Suprapubic skin (tissue), 3 donors: Measurements from ENCODE around the gene CCDC85A.

Experiments
- CTCF ChIP-seq, 2 donors: fragments of 200-600 bp in 1 of 2; fragments of 450-650 bp in 1 of 2; sonication (generic) in 1 of 2; IDR thresholded peaks; one replicate each; pipeline ENCODE4 v1.5.1; 2016 to 2019; ENCODE audit warnings: antibody characterized with exemption in 2 of 2, mild to moderate bottlenecking in 1 of 2, moderate library complexity in 1 of 2
- EP300 ChIP-seq: sonication (generic); formaldehyde crosslinking; IDR thresholded peaks from one replicate; pipeline ENCODE4 v1.6.1; 2017; ENCODE audit warnings: antibody characterized with exemption
- POLR2A ChIP-seq, 2 donors: fragments of 450-650 bp; IDR thresholded peaks; one replicate each; pipeline ENCODE4 v1.6.1; 2017; ENCODE audit warnings: antibody characterized with exemption in 2 of 2, mild to moderate bottlenecking in 2 of 2, moderate library complexity in 2 of 2

GRCh38 chr2:56227811-56228210, 44.0 kb downstream of the CCDC85A start:
- TF ChIP-seq CTCF (IDR thresholded peaks at IDR 0.05): no peak
- TF ChIP-seq POLR2A (IDR thresholded peaks at IDR 0.05): no peak
- TF ChIP-seq EP300: no peak
